AG04450 (cell line): ENCODE results near the gene TMEM109. TPM values are rescaled to one million over a fixed set of nuclear protein-coding genes. Genes with fewer than 3 reads are reported as not detected.

ENCODE experiments used
- CTCF ChIA-PET: fragments of 300-600, 350-600 bp; formaldehyde crosslinking; extraction: SDS; loops from one replicate; lab custom pipeline; 2022; ENCODE audit warnings: antibody characterized with exemption, inconsistent platforms; lab: Charles Lee
- POLR2A ChIA-PET: fragments of 350-600 bp; formaldehyde crosslinking; extraction: SDS; loops from one replicate; lab custom pipeline; 2021; ENCODE audit warnings: antibody characterized with exemption, inconsistent platforms; lab: Yijun Ruan, JAX
- DNase-seq: peaks from one replicate; pipeline ENCODE4 v3.0.0-alpha.2; 2011; ENCODE audit warnings: low read depth, low spot score
- H3K27ac ChIP-seq: one replicate; pipeline ENCODE4 v1.5.1; 2012; ENCODE audit warnings: low read depth, low read length, control low read depth
- H3K27me3 ChIP-seq: one replicate; pipeline ENCODE4 v1.6.0; 2012; ENCODE audit warnings: low read length; ENCODE audit not compliant: control insufficient read depth, insufficient read depth
- H3K4me3 ChIP-seq: 2 replicates; pipeline ENCODE4 v1.5.1; 2011; ENCODE audit warnings: mild to moderate bottlenecking, low read depth, low read length, control low read depth
- H3K9me3 ChIP-seq: 2 replicates; pipeline ENCODE4 v1.5.1; 2012; ENCODE audit warnings: low read length; ENCODE audit not compliant: control insufficient read depth, insufficient read depth
- CTCF ChIP-seq: IDR thresholded peaks from 2 replicates; pipeline ENCODE4 v1.5.1; 2011; ENCODE audit warnings: low read depth, low read length, control low read depth, inconsistent platforms
- polyA plus RNA-seq: library from polyadenylated mRNA; depleted of rRNA; stranded (reverse); fragments of >200 nt; gene quantifications from 2 replicates; pipeline ENCODE4 v1.2.3, GENCODE V29; 2011

Gene TMEM109
- polyA plus RNA-seq, 1 experiment = 36.2 TPM

GRCh38 chr11:60874421-60875365 is 39.3 kb upstream of the TMEM109 start:
- no peak overlapping the region for H3K4me3 ChIP-seq
- ChIA-PET POLR2A (no interaction called here), CTCF (interaction anchor here (0.8 to 1.8 kb wide), 3 partner anchors 13 to 44 kb away, joined by 3 to 10 read pairs (median 7); no protein-coding TSS in a partner anchor)
- H3K27me3 ChIP-seq = no peaks in the 10 kb centered on the region
- DNase-seq = no peak
- no peak for TF ChIP-seq CTCF
- H3K9me3 ChIP-seq = no peaks in the 10 kb centered on the region
- no peak overlapping the region for H3K27ac ChIP-seq

- no peak for TF ChIP-seq CTCF
- no peak for DNase-seq
- CTCF ChIA-PET = interaction anchor here (1.4 to 1.8 kb wide), 2 partner anchors 24 to 45 kb away, joined by 7 to 10 read pairs; no protein-coding TSS in a partner anchor
- Histone ChIP-seq H3K27me3 (no peaks in the 10 kb centered on the region), H3K27ac (peak overlapping the region; percentile 11), H3K4me3 (no peak overlapping the region), H3K9me3 (no peaks in the 10 kb centered on the region)
- POLR2A ChIA-PET = no interaction called here
These were observed 38.4 kb upstream of the TMEM109 start for GRCh38 chr11:60875366-60876167.

GRCh38 chr11:60876168-60876485 is 37.8 kb upstream of the TMEM109 start:
- CTCF ChIA-PET = no interaction called here
- DNase-seq = no peak
- Histone ChIP-seq H3K4me3 (no peak overlapping the region), H3K27me3 (no peaks in the 10 kb centered on the region), H3K9me3 (no peaks in the 10 kb centered on the region), H3K27ac (no peak overlapping the region)
- no peak for TF ChIP-seq CTCF
- POLR2A ChIA-PET = no interaction called here

- Histone ChIP-seq H3K27me3 (no peaks in the 10 kb centered on the region), H3K27ac (no peak overlapping the region), H3K4me3 (no peak overlapping the region), H3K9me3 (no peaks in the 10 kb centered on the region)
- POLR2A ChIA-PET = no interaction called here
- CTCF ChIA-PET = interaction anchor here (1.4 to 2.3 kb wide), 3 partner anchors 9 to 48 kb away, joined by 8 to 11 read pairs (median 10); no protein-coding TSS in a partner anchor
- DNase-seq = no peak
- TF ChIP-seq CTCF = no peak
These were observed 35.5 kb upstream of the TMEM109 start for GRCh38 chr11:60878245-60879101.
